Gastrocnemius medialis (tissue), 4 donors: Measurements from ENCODE around the gene CALU.

ENCODE experiments used
- CTCF ChIP-seq, 5 experiments: fragments of 450-650 bp in 3 of 5; fragments of 200-600 bp in 2 of 5; sonication (generic) in 2 of 5; IDR thresholded peaks in 4 of 5; conservative IDR thresholded peaks in 1 of 5; 1 replicate in 4 of 5; 2 replicates in 1 of 5; pipeline ENCODE4 v1.5.1; 2016 to 2019; ENCODE audit warnings: antibody characterized with exemption in 5 of 5, mild to moderate bottlenecking in 3 of 5, moderate library complexity in 3 of 5
- POLR2A ChIP-seq, 2 donors: fragments of 450-650 bp; IDR thresholded peaks; one replicate each; pipeline ENCODE4 v1.6.1; 2017; ENCODE audit warnings: antibody characterized with exemption in 2 of 2, mild to moderate bottlenecking in 2 of 2, moderate library complexity in 2 of 2

- TF ChIP-seq CTCF (IDR thresholded peaks at IDR 0.05 in 4 of 5, conservative IDR thresholded peaks at IDR 0.05 in 1 of 5) (no peak), POLR2A (IDR thresholded peaks at IDR 0.05) (no peak)
Measured at GRCh38 chr7:128781126-128781525, 42.0 kb downstream of the CALU start.
